Skeletal muscle cell (primary cell): Measurements from ENCODE around the gene KRTAP2-1.
"Not testable (repeated sequence)": the region's sequence is repeated elsewhere in the genome, so short reads cannot be mapped to it uniquely, and the experiment has no call there.

Experiments used
- DNase-seq: peaks from one replicate; pipeline ENCODE4 v3.0.0-alpha.2; 2010; ENCODE audit warnings: low read depth
- H3K4me3 ChIP-seq: 2 replicates; pipeline ENCODE4 v1.5.1; 2011; ENCODE audit warnings: low read depth, mild to moderate bottlenecking, control low read depth, low read length, moderate library complexity

Gene KRTAP2-1

GRCh38 chr17:41018541-41018940 is 28.6 kb downstream of the KRTAP2-1 start:
- H3K4me3 ChIP-seq = no peak overlapping the region
- DNase-seq = no peak

GRCh38 chr17:41016578-41017215 is 30.4 kb downstream of the KRTAP2-1 start:
- no peak overlapping the region for H3K4me3 ChIP-seq
- DNase-seq = no peak

GRCh38 chr17:41015454-41015853 is 31.7 kb downstream of the KRTAP2-1 start:
- no peak overlapping the region for H3K4me3 ChIP-seq
- no peak for DNase-seq

GRCh38 chr17:41013606-41014005 is 33.5 kb downstream of the KRTAP2-1 start:
- no peak overlapping the region for H3K4me3 ChIP-seq
- peak; percentile 24 for DNase-seq

- H3K4me3 ChIP-seq = no peak overlapping the region
- no peak for DNase-seq
Measured at GRCh38 chr17:41013181-41013580, 33.9 kb downstream of the KRTAP2-1 start.

GRCh38 chr17:41012326-41013120 is 34.6 kb downstream of the KRTAP2-1 start:
- no peak for DNase-seq
- H3K4me3 ChIP-seq = no peak overlapping the region

- H3K4me3 ChIP-seq = no peak overlapping the region
- DNase-seq = no peak
Measured at GRCh38 chr17:41010441-41010840, 36.7 kb downstream of the KRTAP2-1 start.

GRCh38 chr17:41009936-41010335 is 37.2 kb downstream of the KRTAP2-1 start:
- no peak overlapping the region for H3K4me3 ChIP-seq
- no peak for DNase-seq

- no peak for DNase-seq
Measured at GRCh38 chr17:41009301-41009760, 37.8 kb downstream of the KRTAP2-1 start.

GRCh38 chr17:41008811-41009210 is 38.3 kb downstream of the KRTAP2-1 start, which contains the start of gene KRTAP3-1:
TSS of gene KRTAP3-1 (minus strand) at chr17:41009128. CDS start at chr17:41009074, 54 bp downstream.
- H3K4me3 ChIP-seq = no peak within 1 kb of the TSS
- DNase-seq = no peak

More at GRCh38 chr17:41009301-41009760, 37.8 kb downstream of the KRTAP2-1 start:
- H3K4me3 ChIP-seq = no peak overlapping the region

- H3K4me3 ChIP-seq = no peak overlapping the region
- DNase-seq = no peak
Measured at GRCh38 chr17:41004397-41004796, 42.7 kb downstream of the KRTAP2-1 start.

- H3K4me3 ChIP-seq = no peak overlapping the region
- no peak for DNase-seq
Measured at GRCh38 chr17:41003926-41004325, 43.2 kb downstream of the KRTAP2-1 start.

GRCh38 chr17:41002814-41003213 is 44.3 kb downstream of the KRTAP2-1 start:
- no peak overlapping the region for H3K4me3 ChIP-seq
- no peak for DNase-seq

GRCh38 chr17:41001795-41002194 is 45.3 kb downstream of the KRTAP2-1 start:
- H3K4me3 ChIP-seq = no peak overlapping the region
- DNase-seq = no peak

GRCh38 chr17:40999563-40999962 is 47.6 kb downstream of the KRTAP2-1 start, which contains the start of gene KRTAP3-2:
TSS of gene KRTAP3-2 (minus strand) at chr17:40999906. CDS start at chr17:40999853, 53 bp downstream.
- DNase-seq, H3K4me3 ChIP-seq: not testable (repeated sequence)

- H3K4me3 ChIP-seq = no peak overlapping the region
- DNase-seq = no peak
Measured at GRCh38 chr17:40997361-40997760, 49.8 kb downstream of the KRTAP2-1 start.

GRCh38 chr17:40996829-40997228 is 50.3 kb downstream of the KRTAP2-1 start:
- H3K4me3 ChIP-seq = no peak overlapping the region
- DNase-seq = no peak
